ENCODE results near the gene IL1F10.

The IL1F10 gene

GRCh38 chr2:113123726-113124125, 56.0 kb downstream of the IL1F10 start:
- Histone ChIP-seq H3K9me2 (replicated peaks; ENCODE audit: control insufficient read depth, low read length) (no peaks in the 10 kb centered on the region), H3K79me2 (ENCODE audit: control insufficient read depth, low read length) (no peaks in the 10 kb centered on the region), H3K36me3 (ENCODE audit: control insufficient read depth, low read length) (no peaks in the 10 kb centered on the region), H3K4me2 (ENCODE audit: low read length) (no peak overlapping the region), H3K27me3 (ENCODE audit: control insufficient read depth, low read length) (0 out of 2 replicates have a peak, but pooled peaks cover 3% of the 10 kb centered on the region), H4K20me1 (ENCODE audit: control insufficient read depth, insufficient read depth, low read depth, low read length) (no peaks in the 10 kb centered on the region), H3K4me3 (ENCODE audit: low read length) (no peak overlapping the region), H3F3A (ENCODE audit: control insufficient read depth, insufficient read depth) (no peaks in the 10 kb centered on the region), H3K27ac (ENCODE audit: low read depth, low read length) (no peak overlapping the region), H3K4me1 (ENCODE audit: control insufficient read depth, low read length) (peaks cover 33% of the 10 kb centered on the region), H3K9me3 (ENCODE audit: control insufficient read depth, insufficient read depth, low read length) (no peaks in the 10 kb centered on the region)
- TF ChIP-seq EZH2phosphoT487 (IDR thresholded peaks at IDR 0.05; ENCODE audit: borderline replicate concordance, low read length): no peak

GRCh38 chr2:113124181-113124961, 56.6 kb downstream of the IL1F10 start:
- no peaks in the 10 kb centered on the region for H3K79me2 ChIP-seq (ENCODE audit: control insufficient read depth, low read length)
- H4K20me1 ChIP-seq (ENCODE audit: control insufficient read depth, insufficient read depth, low read depth, low read length): no peaks in the 10 kb centered on the region
- H3F3A ChIP-seq (ENCODE audit: control insufficient read depth, insufficient read depth): no peaks in the 10 kb centered on the region
- no peaks in the 10 kb centered on the region for H3K9me3 ChIP-seq (ENCODE audit: control insufficient read depth, insufficient read depth, low read length)
- no peaks in the 10 kb centered on the region for H3K9me2 ChIP-seq (replicated peaks; ENCODE audit: control insufficient read depth, low read length)
- H3K4me3 ChIP-seq (ENCODE audit: low read length): no peak overlapping the region
- H3K4me2 ChIP-seq (ENCODE audit: low read length): no peak overlapping the region
- H3K27me3 ChIP-seq (ENCODE audit: control insufficient read depth, low read length): 0 out of 2 replicates have a peak, but pooled peaks cover 3% of the 10 kb centered on the region
- H3K27ac ChIP-seq (ENCODE audit: low read depth, low read length): no peak overlapping the region
- TF ChIP-seq, protein P1, sequence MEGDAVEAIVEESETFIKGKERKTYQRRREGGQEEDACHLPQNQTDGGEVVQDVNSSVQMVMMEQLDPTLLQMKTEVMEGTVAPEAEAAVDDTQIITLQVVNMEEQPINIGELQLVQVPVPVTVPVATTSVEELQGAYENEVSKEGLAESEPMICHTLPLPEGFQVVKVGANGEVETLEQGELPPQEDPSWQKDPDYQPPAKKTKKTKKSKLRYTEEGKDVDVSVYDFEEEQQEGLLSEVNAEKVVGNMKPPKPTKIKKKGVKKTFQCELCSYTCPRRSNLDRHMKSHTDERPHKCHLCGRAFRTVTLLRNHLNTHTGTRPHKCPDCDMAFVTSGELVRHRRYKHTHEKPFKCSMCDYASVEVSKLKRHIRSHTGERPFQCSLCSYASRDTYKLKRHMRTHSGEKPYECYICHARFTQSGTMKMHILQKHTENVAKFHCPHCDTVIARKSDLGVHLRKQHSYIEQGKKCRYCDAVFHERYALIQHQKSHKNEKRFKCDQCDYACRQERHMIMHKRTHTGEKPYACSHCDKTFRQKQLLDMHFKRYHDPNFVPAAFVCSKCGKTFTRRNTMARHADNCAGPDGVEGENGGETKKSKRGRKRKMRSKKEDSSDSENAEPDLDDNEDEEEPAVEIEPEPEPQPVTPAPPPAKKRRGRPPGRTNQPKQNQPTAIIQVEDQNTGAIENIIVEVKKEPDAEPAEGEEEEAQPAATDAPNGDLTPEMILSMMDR (IDR thresholded peaks at IDR 0.05; ENCODE audit: low read depth, low read length, poor library complexity, severe bottlenecking): no peak
- TF ChIP-seq EZH2phosphoT487 (IDR thresholded peaks at IDR 0.05; ENCODE audit: borderline replicate concordance, low read length): no peak
- H3K4me1 ChIP-seq (ENCODE audit: control insufficient read depth, low read length): peaks cover 33% of the 10 kb centered on the region
- no peaks in the 10 kb centered on the region for H3K36me3 ChIP-seq (ENCODE audit: control insufficient read depth, low read length)

Measured in DOHH2 (cell line).